Natural killer cell (primary cell): ENCODE results near the gene CHAD. TPM values are rescaled to one million over a fixed set of nuclear protein-coding genes. Genes with fewer than 3 reads are reported as not detected.
"Not testable (repeated sequence)": the region's sequence is repeated elsewhere in the genome, so short reads cannot be mapped to it uniquely, and the experiment has no call there.

Experiments
- ATAC-seq, 3 donors: fragments of 150-1000 bp in 2 of 3; fragments of 200-7000 bp in 1 of 3; cut with Tn5 transposase; 1 replicate in 1 of 3; 2 replicates in 2 of 3; pipeline ENCODE4 v1.10.0; 2021; ENCODE audit warnings: mild to moderate bottlenecking in 2 of 3, moderate library complexity in 2 of 3
- DNase-seq, 2 donors: peaks; one replicate each; pipeline versions ENCODE4 v3.0.0 to v3.0.0-alpha.2; 2013 to 2021; ENCODE audit warnings: mixed read lengths in 1 of 2
- H3K27ac ChIP-seq: one replicate; pipeline ENCODE4 v1.5.1; 2013; ENCODE audit warnings: mild to moderate bottlenecking, low read length
- H3K27me3 ChIP-seq: one replicate; pipeline ENCODE4 v1.6.1; 2013; ENCODE audit warnings: low read length; ENCODE audit not compliant: control insufficient read depth, insufficient read depth
- H3K36me3 ChIP-seq: one replicate; pipeline ENCODE4 v1.6.1; 2013; ENCODE audit warnings: low read length; ENCODE audit not compliant: control insufficient read depth, insufficient read depth
- H3K4me1 ChIP-seq: one replicate; pipeline ENCODE4 v1.6.1; 2013; ENCODE audit warnings: low read length; ENCODE audit not compliant: control insufficient read depth, insufficient read depth
- H3K4me3 ChIP-seq: one replicate; pipeline ENCODE4 v1.5.1; 2013; ENCODE audit warnings: low read length
- H3K9me3 ChIP-seq: one replicate; pipeline ENCODE4 v1.6.1; 2013; ENCODE audit warnings: low read length; ENCODE audit not compliant: control insufficient read depth, insufficient read depth
- H3K27ac Mint-ChIP-seq, 2 donors: one replicate each; pipeline ENCODE4 v1.8.0; 2022; ENCODE audit warnings: mild to moderate bottlenecking in 2 of 2, mixed read lengths in 2 of 2, moderate library complexity in 1 of 2
- H3K27me3 Mint-ChIP-seq, 2 donors: one replicate each; pipeline ENCODE4 v1.8.0; 2022; ENCODE audit warnings: low read depth in 2 of 2, mixed read lengths in 2 of 2
- H3K36me3 Mint-ChIP-seq: one replicate; pipeline ENCODE4 v1.8.0; 2022; ENCODE audit warnings: mixed read lengths
- H3K4me1 Mint-ChIP-seq, 2 donors: one replicate each; pipeline ENCODE4 v1.8.0; 2022; ENCODE audit warnings: mixed read lengths in 2 of 2
- H3K4me3 Mint-ChIP-seq: one replicate; pipeline ENCODE4 v1.8.0; 2022; ENCODE audit warnings: mild to moderate bottlenecking, moderate library complexity, mixed read lengths
- H3K9me3 Mint-ChIP-seq, 2 donors: one replicate each; pipeline ENCODE4 v1.8.0; 2022; ENCODE audit warnings: mixed read lengths in 2 of 2
- WGBS: methylation state at CpG from one replicate; pipeline ENCODE4 v1.1.7; 2013; ENCODE audit warnings: missing lambda C conversion rate; ENCODE audit not compliant: insufficient coverage; 5-methylcytosine and 5-hydroxymethylcytosine counted together
- intact Hi-C: fragments of 100-400 bp; cut with micrococcal nuclease; formaldehyde crosslinking; loops from one replicate; pipeline ENCODE4 v1.14.2; 2022
- total RNA-seq, 4 donors: library from RNA; stranded (reverse); fragments of 120-200 nt in 1 of 4; gene quantifications; one replicate each; pipeline versions ENCODE4 v1.2.3 to v1.2.4, GENCODE V29; 2013 to 2022
- TF ChIP-seq, protein P1 (sequence below): fragments of 200-600 bp; IDR thresholded peaks from one replicate; pipeline ENCODE4 v1.8.0; 2022; ENCODE audit warnings: antibody characterized with exemption

The CHAD gene
- total RNA-seq, 3 donors from 2014 or later (not counting 1 experiment from before 2014, with no cell fraction given), result 0.60 TPM; not detected in 2

DNA sequence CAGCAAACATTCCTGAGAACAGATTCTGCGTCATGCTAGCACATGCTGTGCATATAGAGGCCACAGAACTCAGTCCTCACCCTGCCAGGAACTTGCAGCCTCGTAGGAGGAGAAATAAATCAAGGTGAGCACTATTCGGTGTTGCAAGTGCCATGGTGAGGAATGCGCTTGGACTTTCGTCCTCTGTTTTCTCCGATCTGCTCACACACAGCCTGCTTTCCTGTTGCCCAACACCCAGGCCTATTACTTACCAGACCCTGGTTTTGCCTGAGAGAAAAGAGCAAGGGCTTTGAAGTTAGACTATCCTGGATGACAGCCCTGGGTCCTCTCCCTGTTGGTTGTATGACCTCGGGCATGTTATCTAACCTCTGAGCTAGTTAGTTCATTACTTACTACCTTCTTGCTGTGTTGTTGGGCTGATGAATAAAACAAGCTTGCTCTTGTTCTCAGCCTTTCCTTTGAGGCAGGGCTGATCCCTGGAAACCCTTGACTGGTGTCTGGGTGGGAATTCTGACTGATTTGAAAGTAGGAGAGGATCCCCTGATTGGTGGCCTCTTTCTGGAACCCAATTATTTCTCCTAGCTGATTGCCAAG is 39.8 kb downstream of the CHAD start:
- Mint-ChIP-seq H3K36me3 (no peaks in the 10 kb centered on the region), H3K4me3 (no peak overlapping the region), H3K4me1 (peaks cover 12 to 19% of the 10 kb centered on the region in 2 donors), H3K27me3 (no peaks in the 10 kb centered on the region), H3K27ac (no peak overlapping the region), H3K9me3 (no peaks in the 10 kb centered on the region)
- no peak overlapping the region for H3K4me3 ChIP-seq
- TF ChIP-seq, protein P1, sequence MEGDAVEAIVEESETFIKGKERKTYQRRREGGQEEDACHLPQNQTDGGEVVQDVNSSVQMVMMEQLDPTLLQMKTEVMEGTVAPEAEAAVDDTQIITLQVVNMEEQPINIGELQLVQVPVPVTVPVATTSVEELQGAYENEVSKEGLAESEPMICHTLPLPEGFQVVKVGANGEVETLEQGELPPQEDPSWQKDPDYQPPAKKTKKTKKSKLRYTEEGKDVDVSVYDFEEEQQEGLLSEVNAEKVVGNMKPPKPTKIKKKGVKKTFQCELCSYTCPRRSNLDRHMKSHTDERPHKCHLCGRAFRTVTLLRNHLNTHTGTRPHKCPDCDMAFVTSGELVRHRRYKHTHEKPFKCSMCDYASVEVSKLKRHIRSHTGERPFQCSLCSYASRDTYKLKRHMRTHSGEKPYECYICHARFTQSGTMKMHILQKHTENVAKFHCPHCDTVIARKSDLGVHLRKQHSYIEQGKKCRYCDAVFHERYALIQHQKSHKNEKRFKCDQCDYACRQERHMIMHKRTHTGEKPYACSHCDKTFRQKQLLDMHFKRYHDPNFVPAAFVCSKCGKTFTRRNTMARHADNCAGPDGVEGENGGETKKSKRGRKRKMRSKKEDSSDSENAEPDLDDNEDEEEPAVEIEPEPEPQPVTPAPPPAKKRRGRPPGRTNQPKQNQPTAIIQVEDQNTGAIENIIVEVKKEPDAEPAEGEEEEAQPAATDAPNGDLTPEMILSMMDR, result no peak
- intact Hi-C loops, result no loop called here
- no peak overlapping the region for H3K27ac ChIP-seq
- peaks cover 27% of the 10 kb centered on the region for H3K4me1 ChIP-seq
- no peaks in the 10 kb centered on the region for H3K36me3 ChIP-seq
- 95% methylated on average over 7 of the region's 7 CpGs for WGBS
- no peaks in the 10 kb centered on the region for H3K27me3 ChIP-seq
- no peak for DNase-seq
- ATAC-seq, result no peak
- no peaks in the 10 kb centered on the region for H3K9me3 ChIP-seq

DNA sequence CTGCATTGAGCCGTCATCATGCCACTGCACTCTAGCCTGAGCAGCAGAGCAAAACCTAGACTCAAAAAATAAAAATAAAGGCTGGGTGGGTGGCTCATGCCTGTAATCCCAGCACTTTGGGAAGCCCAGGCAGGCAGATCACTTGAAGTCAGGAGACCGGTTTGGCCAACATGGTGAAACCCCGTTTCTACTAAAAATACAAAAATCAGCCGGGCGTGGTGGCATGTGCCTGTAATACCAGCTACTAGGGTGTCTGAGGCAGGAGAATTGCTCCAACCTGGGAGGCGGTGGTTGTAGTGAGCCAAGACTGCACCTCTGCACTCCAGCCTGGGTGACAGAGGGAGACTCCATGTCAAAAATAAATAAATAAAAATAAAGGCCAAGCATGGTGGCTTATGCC is 40.6 kb downstream of the CHAD start:
- H3K36me3 ChIP-seq, ATAC-seq, DNase-seq, H3K36me3 Mint-ChIP-seq, intact Hi-C loops, H3K9me3 ChIP-seq, H3K4me3 ChIP-seq, H3K27me3 Mint-ChIP-seq, H3K27ac Mint-ChIP-seq, H3K9me3 Mint-ChIP-seq, H3K27ac ChIP-seq, H3K4me3 Mint-ChIP-seq, H3K27me3 ChIP-seq: not testable (repeated sequence)
- H3K4me1 Mint-ChIP-seq, result peaks cover 12 to 19% of the 10 kb centered on the region in 2 donors
- WGBS, result 82% methylated on average over 6 of the region's 6 CpGs
- H3K4me1 ChIP-seq, result peaks cover 26% of the 10 kb centered on the region

DNA sequence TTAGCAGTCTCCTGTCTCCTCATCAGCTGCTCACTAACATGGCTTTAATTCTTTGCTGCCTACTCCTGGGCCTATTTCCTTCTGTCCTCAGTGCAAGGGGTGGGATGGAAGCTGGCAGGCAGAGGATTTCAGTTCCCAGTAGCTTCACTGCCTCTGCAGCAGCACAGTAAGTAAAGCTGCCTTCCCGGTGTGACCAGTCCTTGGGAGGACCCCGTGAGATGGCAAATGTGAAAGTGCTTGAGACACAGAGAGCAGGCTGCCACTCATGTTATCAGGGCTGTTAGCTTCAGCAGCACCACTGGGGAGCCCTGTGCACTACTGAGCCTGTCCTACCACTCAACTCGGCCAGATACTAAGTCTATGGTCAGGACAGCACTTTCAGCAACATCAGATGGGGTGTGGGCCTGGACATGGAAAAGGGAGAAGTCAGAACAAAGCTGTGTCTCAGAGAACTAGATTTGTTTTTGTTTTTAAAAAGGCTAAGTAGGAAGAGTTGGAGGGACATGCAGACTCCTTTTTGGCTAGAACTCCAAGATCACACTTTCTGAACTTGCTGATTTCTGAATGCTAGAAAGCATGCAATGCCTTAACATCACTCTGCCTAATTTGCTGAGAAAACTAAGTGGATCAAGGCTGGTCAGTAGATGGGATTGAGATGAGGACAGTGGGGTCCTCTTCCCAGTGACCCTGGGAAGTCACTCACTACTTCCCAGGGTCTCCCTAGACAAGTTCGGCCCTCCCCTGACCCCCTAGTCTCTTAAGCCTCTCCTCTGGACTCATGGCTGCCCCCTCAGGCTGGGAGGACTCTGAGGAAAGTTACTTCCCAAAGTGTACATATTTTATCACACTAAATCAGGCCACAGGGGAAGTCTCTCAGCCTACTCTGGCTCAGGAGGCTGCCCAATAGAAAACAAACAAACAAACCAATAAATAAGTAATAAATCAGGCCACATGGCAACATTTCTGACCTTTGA is 41.6 kb downstream of the CHAD start:
- DNase-seq (peak; percentile 19 to 48), ATAC-seq (peak; percentile 46 to 53 (median 49))
- no peaks in the 10 kb centered on the region for H3K27me3 Mint-ChIP-seq
- Histone ChIP-seq H3K9me3 (no peaks in the 10 kb centered on the region), H3K4me3 (peak overlapping the region; percentile 78), H3K27me3 (no peaks in the 10 kb centered on the region), H3K36me3 (no peaks in the 10 kb centered on the region), H3K4me1 (peaks cover 26% of the 10 kb centered on the region), H3K27ac (peak overlapping the region; percentile 61)
- no peaks in the 10 kb centered on the region for H3K9me3 Mint-ChIP-seq
- no peaks in the 10 kb centered on the region for H3K36me3 Mint-ChIP-seq
- TF ChIP-seq, protein P1, result no peak
- intact Hi-C loops, result no loop called here
- H3K27ac Mint-ChIP-seq, result peak overlapping the region; percentile 75 to 87
- peak overlapping the region; percentile 86 for H3K4me3 Mint-ChIP-seq
- WGBS, result 33% methylated on average over 4 of the region's 4 CpGs
- peaks cover 12 to 19% of the 10 kb centered on the region in 2 donors for H3K4me1 Mint-ChIP-seq

DNA sequence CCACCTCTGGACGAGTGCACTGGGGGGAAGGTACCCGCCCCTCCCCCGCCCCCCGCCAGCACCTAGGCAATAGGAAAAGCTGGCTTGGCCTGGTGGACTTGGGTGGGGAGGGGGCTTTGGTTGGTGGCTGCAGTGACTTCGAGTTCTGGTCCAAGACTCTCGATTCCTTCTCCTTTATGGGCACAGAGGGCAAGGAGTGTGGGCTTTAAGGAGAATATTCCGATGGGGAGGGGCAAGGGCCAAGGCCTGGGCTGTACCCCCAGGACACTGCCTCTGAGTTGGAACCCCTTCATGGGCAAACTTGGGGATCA is 42.3 kb downstream of the CHAD start:
- H3K4me3 ChIP-seq, result peak overlapping the region; percentile 78
- Mint-ChIP-seq H3K9me3 (no peaks in the 10 kb centered on the region), H3K27me3 (no peaks in the 10 kb centered on the region), H3K4me3 (peak overlapping the region; percentile 86), H3K4me1 (peaks cover 17 to 24% of the 10 kb centered on the region in 2 donors), H3K27ac (peak overlapping the region; percentile 75 to 87), H3K36me3 (no peaks in the 10 kb centered on the region)
- peaks cover 26% of the 10 kb centered on the region for H3K4me1 ChIP-seq
- H3K36me3 ChIP-seq, result no peaks in the 10 kb centered on the region
- DNase-seq (no peak), ATAC-seq (peak in 1 of 3 donors; percentile 5)
- 4% methylated on average over 7 of the region's 7 CpGs for WGBS
- H3K9me3 ChIP-seq, result no peaks in the 10 kb centered on the region
- peak overlapping the region; percentile 61 for H3K27ac ChIP-seq
- no peaks in the 10 kb centered on the region for H3K27me3 ChIP-seq
- intact Hi-C loops, result no loop called here
- TF ChIP-seq, protein P1, result no peak
